ENCODE data around the gene ATP5F1E. TPM values are rescaled to one million over a fixed set of nuclear protein-coding genes. Genes with fewer than 3 reads are reported as not detected.
A peak's percentile ranks its signal among the peaks of the same experiment; 100 is the strongest.

The ATP5F1E gene
- total RNA-seq, 4 donors from 2014 or later = 15.1 to 35.2 (median 27.7) TPM

DNA sequence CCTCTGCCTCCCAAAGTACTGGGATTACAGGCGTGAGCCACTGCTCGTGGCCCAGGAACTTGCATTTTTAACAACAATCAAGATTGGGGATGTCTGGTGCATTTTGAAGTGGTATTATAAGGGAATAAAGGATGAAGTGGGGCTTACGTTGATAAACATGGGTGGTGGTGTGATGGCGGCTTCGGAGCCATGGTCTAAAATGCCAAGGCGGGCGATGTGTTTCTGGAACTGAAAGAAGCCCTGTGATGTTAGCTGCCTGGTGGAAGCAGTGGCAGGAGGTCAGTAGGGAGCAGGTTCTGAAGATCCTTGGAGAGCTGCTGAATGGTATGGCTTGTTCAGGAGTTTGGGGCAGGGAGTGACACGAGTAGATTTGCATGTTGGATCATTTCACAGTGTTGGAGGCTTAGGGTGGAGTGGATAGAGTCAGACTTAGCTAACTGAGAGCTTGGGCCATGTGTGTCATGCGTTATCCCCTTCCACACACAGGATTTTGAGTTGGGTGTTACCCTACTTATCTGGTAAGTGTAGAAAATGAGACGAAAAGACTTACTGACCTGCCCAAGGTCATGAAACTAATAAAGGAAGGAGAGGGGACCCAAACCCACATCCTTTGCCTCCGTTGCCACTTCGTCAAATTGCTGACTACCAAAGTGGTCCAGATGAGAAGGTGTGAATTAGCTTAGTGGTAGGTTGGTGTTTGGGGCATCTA, 49.6 kb downstream of the ATP5F1E start:
- TF ChIP-seq EP300 (IDR thresholded peaks at IDR 0.05) (no peak), POLR2A (IDR thresholded peaks at IDR 0.05) (no peak)
- TF ChIP-seq, protein P1, sequence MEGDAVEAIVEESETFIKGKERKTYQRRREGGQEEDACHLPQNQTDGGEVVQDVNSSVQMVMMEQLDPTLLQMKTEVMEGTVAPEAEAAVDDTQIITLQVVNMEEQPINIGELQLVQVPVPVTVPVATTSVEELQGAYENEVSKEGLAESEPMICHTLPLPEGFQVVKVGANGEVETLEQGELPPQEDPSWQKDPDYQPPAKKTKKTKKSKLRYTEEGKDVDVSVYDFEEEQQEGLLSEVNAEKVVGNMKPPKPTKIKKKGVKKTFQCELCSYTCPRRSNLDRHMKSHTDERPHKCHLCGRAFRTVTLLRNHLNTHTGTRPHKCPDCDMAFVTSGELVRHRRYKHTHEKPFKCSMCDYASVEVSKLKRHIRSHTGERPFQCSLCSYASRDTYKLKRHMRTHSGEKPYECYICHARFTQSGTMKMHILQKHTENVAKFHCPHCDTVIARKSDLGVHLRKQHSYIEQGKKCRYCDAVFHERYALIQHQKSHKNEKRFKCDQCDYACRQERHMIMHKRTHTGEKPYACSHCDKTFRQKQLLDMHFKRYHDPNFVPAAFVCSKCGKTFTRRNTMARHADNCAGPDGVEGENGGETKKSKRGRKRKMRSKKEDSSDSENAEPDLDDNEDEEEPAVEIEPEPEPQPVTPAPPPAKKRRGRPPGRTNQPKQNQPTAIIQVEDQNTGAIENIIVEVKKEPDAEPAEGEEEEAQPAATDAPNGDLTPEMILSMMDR (IDR thresholded peaks at IDR 0.05) = no peak
- DNase-seq (ENCODE audit: low spot score in 2 of 2) = no peak
- Histone ChIP-seq H3K4me1 (peaks cover 0 to 45% (median 24%) of the 10 kb centered on the region in 4 donors), H3K27ac (no peak overlapping the region), H3K4me3 (peak overlapping the region in 3 of 4 donors; percentile 58 to 89 (median 63)), H3K27me3 (no peaks in the 10 kb centered on the region), H3K9me3 (no peaks in the 10 kb centered on the region), H3K36me3 (peaks cover 0 to 15% (median under 1%) of the 10 kb centered on the region in 3 donors)
- WGBS, 2 donors = 79 to 89% methylated on average over 12 of the region's 12 CpGs

DNA sequence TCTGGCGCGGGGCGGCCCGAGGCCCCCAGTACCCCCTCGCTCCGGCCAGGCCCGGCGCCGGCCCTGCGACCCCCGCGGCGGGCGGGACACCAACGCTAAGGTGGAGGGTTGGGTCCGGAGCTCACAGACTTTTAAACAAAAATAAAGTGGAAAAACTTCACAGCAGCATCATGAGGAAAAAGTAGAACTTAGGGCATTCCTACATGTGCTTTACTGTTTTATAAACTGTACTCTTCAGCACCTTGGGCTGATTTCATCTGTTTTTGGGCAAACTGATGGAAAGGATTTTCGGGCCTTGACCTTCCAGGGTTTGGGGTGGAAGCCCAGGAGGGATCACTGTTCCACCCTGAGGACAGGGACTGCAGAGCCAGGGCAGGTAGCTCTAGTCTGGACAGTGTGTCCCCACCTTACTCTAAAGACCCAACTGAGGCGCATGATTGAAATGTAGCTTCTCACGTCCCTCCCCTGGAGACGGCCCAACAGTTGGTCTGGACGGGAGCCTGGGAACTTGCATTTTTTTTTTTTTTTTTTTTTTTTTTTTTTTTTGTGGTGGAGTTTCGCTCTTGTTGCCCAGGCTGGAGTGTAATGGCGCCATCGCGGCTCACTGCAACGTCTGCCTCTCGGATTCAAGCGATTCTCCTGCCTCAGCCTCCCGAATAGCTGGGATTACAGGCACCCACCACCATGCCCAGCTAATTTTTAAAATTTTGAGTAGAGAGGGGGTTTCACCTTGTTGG, 50.3 kb downstream of the ATP5F1E start:
- Histone ChIP-seq H3K27me3 (no peaks in the 10 kb centered on the region), H3K36me3 (peaks cover 0 to 7% (median 0%) of the 10 kb centered on the region in 3 donors), H3K4me1 (peaks cover 0 to 45% (median 24%) of the 10 kb centered on the region in 4 donors), H3K4me3 (peak overlapping the region; percentile 52 to 89 (median 60)), H3K9me3 (no peaks in the 10 kb centered on the region), H3K27ac (peak overlapping the region; percentile 36 to 92 (median 81))
- TF ChIP-seq POLR2A (IDR thresholded peaks at IDR 0.05) = no peak
- TF ChIP-seq EP300 (IDR thresholded peaks at IDR 0.05) = no peak
- TF ChIP-seq, protein P1 (IDR thresholded peaks at IDR 0.05) = no peak
- WGBS, 2 donors = 22 to 26% methylated on average over 23 to 27 of the region's 29 CpGs
- no peak for DNase-seq (ENCODE audit: low spot score in 2 of 2)

DNA sequence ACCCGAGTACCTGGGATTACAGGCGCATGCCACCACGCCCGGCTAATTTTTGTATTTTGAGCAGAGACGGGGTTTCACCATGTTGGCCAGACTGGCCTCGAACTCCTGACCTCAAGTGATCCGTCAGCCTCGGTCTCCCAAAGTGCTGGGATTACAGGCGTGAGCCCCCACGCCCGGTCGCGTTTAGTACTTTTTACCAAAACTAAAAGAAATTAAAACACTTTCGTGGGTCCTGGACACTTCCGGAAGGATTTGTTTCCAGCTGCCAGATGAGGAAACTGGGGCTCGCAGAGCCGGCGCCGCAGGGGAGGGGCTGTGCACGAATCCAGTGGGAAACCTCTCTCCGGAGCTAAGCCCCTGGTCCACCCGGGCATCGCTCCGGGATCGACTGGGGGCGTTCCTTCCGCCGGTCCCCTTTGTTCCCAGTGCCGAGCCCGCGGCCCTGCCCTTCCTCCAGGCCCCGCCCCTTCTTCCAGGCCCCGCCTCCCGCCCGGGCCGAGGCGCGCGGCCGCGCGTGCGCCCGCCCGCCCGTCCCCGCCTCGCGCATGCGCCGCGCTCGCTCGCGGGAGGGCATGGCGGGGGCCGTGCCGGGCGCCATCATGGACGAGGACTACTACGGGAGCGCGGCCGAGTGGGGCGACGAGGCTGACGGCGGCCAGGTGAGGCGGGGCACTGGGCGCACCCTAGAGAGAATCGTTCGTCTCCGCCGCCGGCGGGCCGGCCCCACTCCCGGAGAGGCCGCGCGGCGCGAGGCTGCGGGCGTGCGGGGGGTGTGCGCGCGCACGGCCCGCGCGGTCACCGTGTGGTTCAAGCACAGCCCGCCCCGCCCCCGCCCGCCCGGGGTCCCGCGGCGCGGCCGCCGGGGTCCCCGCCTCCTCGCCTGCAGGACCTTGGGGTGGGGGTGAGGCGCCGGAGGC, 51.2 kb downstream of the ATP5F1E start, which contains the start of gene NELFCD:
Gene NELFCD, plus strand, starts transcription at position 546 of the 917 bp plus-strand sequence. Its CDS starts 54 bp downstream, at position 600.
- peaks cover 0 to 8% (median 0%) of the 10 kb centered on the region in 4 donors for H3K9me3 ChIP-seq
- H3K27ac ChIP-seq = peak within 1 kb of the TSS; percentile 43 to 92 (median 81)

DNA sequence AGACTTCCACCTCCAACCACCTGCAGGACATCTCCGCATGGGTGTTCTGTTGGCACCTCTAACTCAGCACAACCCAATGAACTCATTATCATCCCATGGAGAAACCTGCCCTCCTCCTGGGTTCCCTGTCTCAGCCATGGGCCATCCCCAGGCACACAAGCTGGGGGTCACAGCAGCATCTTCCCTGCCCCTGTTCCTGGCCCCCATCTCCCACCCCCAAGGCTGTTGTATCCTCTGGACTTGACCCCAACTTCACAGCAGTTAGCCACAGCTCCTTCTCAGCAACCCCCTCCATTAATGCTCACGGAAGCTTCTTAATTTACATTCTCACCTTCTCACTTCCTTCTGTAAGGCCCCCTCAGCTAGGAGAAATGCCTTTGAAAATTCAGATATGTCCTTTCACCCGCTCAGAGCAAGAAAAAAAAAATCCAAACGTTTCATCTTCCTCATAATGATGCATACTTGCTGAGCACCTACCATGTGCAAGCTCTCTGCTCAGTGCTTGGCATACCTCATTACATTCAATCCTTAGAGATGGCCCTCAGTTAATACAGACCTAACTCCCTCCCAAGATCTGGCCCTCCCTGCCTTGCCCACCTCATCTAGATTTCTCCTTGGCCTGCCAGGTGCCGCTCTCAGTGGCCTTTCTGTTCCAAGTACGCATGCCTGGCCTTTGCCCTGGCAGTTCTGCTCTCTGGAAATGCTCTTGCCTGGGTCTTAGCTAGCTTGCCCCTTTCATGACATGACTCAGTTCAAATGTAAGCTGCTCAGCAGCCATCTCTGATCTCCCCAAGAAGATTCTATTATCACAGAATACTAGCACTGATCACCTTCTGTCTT, 53.6 kb downstream of the ATP5F1E start:
- Histone ChIP-seq H3K4me1 (peaks cover 0 to 22% (median 12%) of the 10 kb centered on the region in 4 donors), H3K27ac (no peak overlapping the region), H3K4me3 (no peak overlapping the region), H3K9me3 (peaks cover 0 to 27% (median 0%) of the 10 kb centered on the region in 4 donors), H3K27me3 (no peaks in the 10 kb centered on the region), H3K36me3 (no peaks in the 10 kb centered on the region)
- WGBS, 2 donors = 69 to 74% methylated on average over 6 of the region's 6 CpGs
- DNase-seq (ENCODE audit: low spot score in 2 of 2) = no peak
- TF ChIP-seq, protein P1 (IDR thresholded peaks at IDR 0.05) = no peak
- TF ChIP-seq EP300 (IDR thresholded peaks at IDR 0.05) = no peak
- TF ChIP-seq POLR2A (IDR thresholded peaks at IDR 0.05) = no peak

More for the DNA sequence above, 51.2 kb downstream of the ATP5F1E start, which contains the start of gene NELFCD:
- Histone ChIP-seq H3K36me3 (no peaks in the 10 kb centered on the region), H3K4me1 (peaks cover 0 to 45% (median 24%) of the 10 kb centered on the region in 4 donors), H3K27me3 (no peaks in the 10 kb centered on the region), H3K4me3 (peak within 1 kb of the TSS; percentile 54 to 89 (median 60))
- peak; percentile 51 to 82 for TF ChIP-seq POLR2A (IDR thresholded peaks at IDR 0.05)
- TF ChIP-seq, protein P1 (IDR thresholded peaks at IDR 0.05) = no peak
- peak in 1 of 2 donors; percentile 82 for TF ChIP-seq EP300 (IDR thresholded peaks at IDR 0.05)
- DNase-seq (ENCODE audit: low spot score in 2 of 2) = peak; percentile 77 to 80
- WGBS, 2 donors = 19 to 25% methylated on average over 28 to 42 of the region's 109 CpGs
